Natural killer cell (primary cell): ENCODE measurements around the gene ADRA2A. TPM values are rescaled to one million over a fixed set of nuclear protein-coding genes. Genes with fewer than 3 reads are reported as not detected.

Source experiments
- ATAC-seq, 3 donors: fragments of 150-1000 bp in 2 of 3; fragments of 200-7000 bp in 1 of 3; cut with Tn5 transposase; 1 replicate in 1 of 3; 2 replicates in 2 of 3; pipeline ENCODE4 v1.10.0; 2021; ENCODE audit warnings: mild to moderate bottlenecking in 2 of 3, moderate library complexity in 2 of 3
- DNase-seq, 2 donors: peaks; one replicate each; pipeline versions ENCODE4 v3.0.0 to v3.0.0-alpha.2; 2013 to 2021; ENCODE audit warnings: mixed read lengths in 1 of 2
- H3K27ac ChIP-seq: one replicate; pipeline ENCODE4 v1.5.1; 2013; ENCODE audit warnings: mild to moderate bottlenecking, low read length
- H3K27me3 ChIP-seq: one replicate; pipeline ENCODE4 v1.6.1; 2013; ENCODE audit warnings: low read length; ENCODE audit not compliant: control insufficient read depth, insufficient read depth
- H3K36me3 ChIP-seq: one replicate; pipeline ENCODE4 v1.6.1; 2013; ENCODE audit warnings: low read length; ENCODE audit not compliant: control insufficient read depth, insufficient read depth
- H3K4me1 ChIP-seq: one replicate; pipeline ENCODE4 v1.6.1; 2013; ENCODE audit warnings: low read length; ENCODE audit not compliant: control insufficient read depth, insufficient read depth
- H3K4me3 ChIP-seq: one replicate; pipeline ENCODE4 v1.5.1; 2013; ENCODE audit warnings: low read length
- H3K9me3 ChIP-seq: one replicate; pipeline ENCODE4 v1.6.1; 2013; ENCODE audit warnings: low read length; ENCODE audit not compliant: control insufficient read depth, insufficient read depth
- H3K27ac Mint-ChIP-seq, 2 donors: one replicate each; pipeline ENCODE4 v1.8.0; 2022; ENCODE audit warnings: mild to moderate bottlenecking in 2 of 2, mixed read lengths in 2 of 2, moderate library complexity in 1 of 2
- H3K27me3 Mint-ChIP-seq, 2 donors: one replicate each; pipeline ENCODE4 v1.8.0; 2022; ENCODE audit warnings: low read depth in 2 of 2, mixed read lengths in 2 of 2
- H3K36me3 Mint-ChIP-seq: one replicate; pipeline ENCODE4 v1.8.0; 2022; ENCODE audit warnings: mixed read lengths
- H3K4me1 Mint-ChIP-seq, 2 donors: one replicate each; pipeline ENCODE4 v1.8.0; 2022; ENCODE audit warnings: mixed read lengths in 2 of 2
- H3K4me3 Mint-ChIP-seq: one replicate; pipeline ENCODE4 v1.8.0; 2022; ENCODE audit warnings: mild to moderate bottlenecking, moderate library complexity, mixed read lengths
- H3K9me3 Mint-ChIP-seq, 2 donors: one replicate each; pipeline ENCODE4 v1.8.0; 2022; ENCODE audit warnings: mixed read lengths in 2 of 2
- WGBS: methylation state at CpG from one replicate; pipeline ENCODE4 v1.1.7; 2013; ENCODE audit warnings: missing lambda C conversion rate; ENCODE audit not compliant: insufficient coverage; 5-methylcytosine and 5-hydroxymethylcytosine counted together
- intact Hi-C: fragments of 100-400 bp; cut with micrococcal nuclease; formaldehyde crosslinking; loops from one replicate; pipeline ENCODE4 v1.14.2; 2022
- total RNA-seq, 4 donors: library from RNA; stranded (reverse); fragments of 120-200 nt in 1 of 4; gene quantifications; one replicate each; pipeline versions ENCODE4 v1.2.3 to v1.2.4, GENCODE V29; 2013 to 2022
- TF ChIP-seq, protein P1 (sequence below): fragments of 200-600 bp; IDR thresholded peaks from one replicate; pipeline ENCODE4 v1.8.0; 2022; ENCODE audit warnings: antibody characterized with exemption

Gene ADRA2A
- total RNA-seq, 3 donors from 2014 or later (not counting 1 experiment from before 2014, with no cell fraction given) = 0.07 to 0.28 TPM; not detected in 1

GRCh38 chr10:111113238-111113960, 36.6 kb downstream of the ADRA2A start:
- TF ChIP-seq, protein P1, sequence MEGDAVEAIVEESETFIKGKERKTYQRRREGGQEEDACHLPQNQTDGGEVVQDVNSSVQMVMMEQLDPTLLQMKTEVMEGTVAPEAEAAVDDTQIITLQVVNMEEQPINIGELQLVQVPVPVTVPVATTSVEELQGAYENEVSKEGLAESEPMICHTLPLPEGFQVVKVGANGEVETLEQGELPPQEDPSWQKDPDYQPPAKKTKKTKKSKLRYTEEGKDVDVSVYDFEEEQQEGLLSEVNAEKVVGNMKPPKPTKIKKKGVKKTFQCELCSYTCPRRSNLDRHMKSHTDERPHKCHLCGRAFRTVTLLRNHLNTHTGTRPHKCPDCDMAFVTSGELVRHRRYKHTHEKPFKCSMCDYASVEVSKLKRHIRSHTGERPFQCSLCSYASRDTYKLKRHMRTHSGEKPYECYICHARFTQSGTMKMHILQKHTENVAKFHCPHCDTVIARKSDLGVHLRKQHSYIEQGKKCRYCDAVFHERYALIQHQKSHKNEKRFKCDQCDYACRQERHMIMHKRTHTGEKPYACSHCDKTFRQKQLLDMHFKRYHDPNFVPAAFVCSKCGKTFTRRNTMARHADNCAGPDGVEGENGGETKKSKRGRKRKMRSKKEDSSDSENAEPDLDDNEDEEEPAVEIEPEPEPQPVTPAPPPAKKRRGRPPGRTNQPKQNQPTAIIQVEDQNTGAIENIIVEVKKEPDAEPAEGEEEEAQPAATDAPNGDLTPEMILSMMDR = no peak
- 89% methylated on average over 8 of the region's 8 CpGs for WGBS
- no peaks in the 10 kb centered on the region for H3K4me1 ChIP-seq

GRCh38 chr10:111113961-111114757, 37.3 kb downstream of the ADRA2A start:
- H3K27me3 Mint-ChIP-seq = no peaks in the 10 kb centered on the region
- Histone ChIP-seq H3K36me3 (no peaks in the 10 kb centered on the region), H3K9me3 (no peaks in the 10 kb centered on the region), H3K27me3 (no peaks in the 10 kb centered on the region), H3K4me1 (no peaks in the 10 kb centered on the region), H3K27ac (no peak overlapping the region), H3K4me3 (no peak overlapping the region)
- no peak for DNase-seq
- WGBS = 37% methylated on average over 12 of the region's 12 CpGs
- no peak overlapping the region for H3K27ac Mint-ChIP-seq
- H3K36me3 Mint-ChIP-seq = no peaks in the 10 kb centered on the region
- no peak overlapping the region for H3K4me3 Mint-ChIP-seq
- no peaks in the 10 kb centered on the region for H3K9me3 Mint-ChIP-seq
- TF ChIP-seq, protein P1 = no peak
- no peak for ATAC-seq
- peaks cover 11 to 17% of the 10 kb centered on the region in 2 donors for H3K4me1 Mint-ChIP-seq
- intact Hi-C loops = no loop called here

More at GRCh38 chr10:111113238-111113960, 36.6 kb downstream of the ADRA2A start:
- H3K9me3 ChIP-seq = no peaks in the 10 kb centered on the region
- no peak overlapping the region for H3K27ac Mint-ChIP-seq
- no peaks in the 10 kb centered on the region for H3K9me3 Mint-ChIP-seq
- H3K36me3 Mint-ChIP-seq = no peaks in the 10 kb centered on the region
- intact Hi-C loops = no loop called here
- no peak overlapping the region for H3K4me3 Mint-ChIP-seq
- H3K4me3 ChIP-seq = no peak overlapping the region
- H3K4me1 Mint-ChIP-seq = peaks cover 11 to 17% of the 10 kb centered on the region in 2 donors
- DNase-seq (no peak), ATAC-seq (no peak)
- no peak overlapping the region for H3K27ac ChIP-seq
- no peaks in the 10 kb centered on the region for H3K36me3 ChIP-seq
- no peaks in the 10 kb centered on the region for H3K27me3 Mint-ChIP-seq
- H3K27me3 ChIP-seq = no peaks in the 10 kb centered on the region

DNA sequence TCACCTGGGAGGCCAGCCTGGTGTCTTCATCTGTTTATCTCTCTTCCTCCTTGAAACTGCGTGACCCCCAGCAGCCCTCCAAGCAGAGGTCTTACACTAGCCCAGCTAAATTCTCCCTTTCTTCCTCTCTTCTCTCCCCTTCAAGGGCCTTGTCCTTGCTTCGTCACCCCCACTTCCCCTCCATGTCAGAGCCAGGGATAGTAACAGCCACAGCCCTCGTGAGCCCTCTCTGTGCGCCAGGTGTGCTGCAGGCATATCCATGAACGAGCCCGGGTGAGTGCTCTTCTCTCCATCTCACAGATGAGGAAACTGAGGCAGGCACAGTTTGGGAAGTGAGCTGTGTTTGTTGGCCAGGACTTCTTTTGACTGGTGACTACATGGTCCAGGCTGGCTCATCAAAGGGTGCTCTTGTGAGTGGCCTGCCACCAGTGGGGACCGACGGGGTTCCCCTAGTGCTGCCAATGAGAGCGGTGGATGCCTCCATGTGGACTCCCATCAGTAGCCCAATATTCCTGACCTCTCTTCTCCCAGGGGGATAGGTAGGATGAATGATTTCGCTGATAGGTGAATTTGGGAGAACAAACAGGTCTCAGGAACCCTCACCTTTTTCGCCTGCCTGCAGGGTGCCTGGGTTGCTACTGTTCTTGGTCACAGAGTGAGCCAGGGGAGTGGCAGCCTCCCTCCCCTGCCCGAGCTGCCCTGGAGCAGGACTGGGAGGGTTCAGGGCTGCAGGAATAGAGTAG, 38.1 kb downstream of the ADRA2A start:
- Mint-ChIP-seq H3K9me3 (no peaks in the 10 kb centered on the region), H3K4me3 (no peak overlapping the region)

More for the DNA sequence above, 38.1 kb downstream of the ADRA2A start:
- H3K27ac ChIP-seq = no peak overlapping the region
- H3K27ac Mint-ChIP-seq = no peak overlapping the region
- ATAC-seq (no peak), DNase-seq (no peak)
- TF ChIP-seq, protein P1 = no peak
- intact Hi-C loops = no loop called here
- no peaks in the 10 kb centered on the region for H3K36me3 ChIP-seq
- H3K36me3 Mint-ChIP-seq = no peaks in the 10 kb centered on the region
- no peaks in the 10 kb centered on the region for H3K27me3 ChIP-seq
- H3K27me3 Mint-ChIP-seq = no peaks in the 10 kb centered on the region
- peaks cover 11 to 17% of the 10 kb centered on the region in 2 donors for H3K4me1 Mint-ChIP-seq
- H3K4me1 ChIP-seq = no peaks in the 10 kb centered on the region
- no peak overlapping the region for H3K4me3 ChIP-seq
- WGBS = 72% methylated on average over 12 of the region's 12 CpGs
- H3K9me3 ChIP-seq = no peaks in the 10 kb centered on the region
